ELF-1 (cell line): ENCODE measurements around the gene TRPC3.
A peak's percentile ranks its signal among the peaks of the same experiment; 100 is the strongest.

Source experiments
- DNase-seq: peaks from one replicate; pipeline ENCODE4 v3.0.0-alpha.2; 2016; ENCODE audit warnings: low read depth, low spot score

The TRPC3 gene

GRCh38 chr4:121951521-121952110, at the start of gene TRPC3:
Gene TRPC3 (minus strand): TSS chr4:121952060. CDS start chr4:121951680, 380 bp downstream.
- DNase-seq = peak; percentile 42

- DNase-seq = no peak
Observed at GRCh38 chr4:122000849-122001248, 49.0 kb upstream of the TRPC3 start.

- peak; percentile 16 for DNase-seq
Observed at GRCh38 chr4:121998024-121998423, 46.2 kb upstream of the TRPC3 start.

- DNase-seq = no peak
Observed at GRCh38 chr4:121995790-121996537, 44.1 kb upstream of the TRPC3 start.

- DNase-seq = no peak
Observed at GRCh38 chr4:121991968-121992367, 40.1 kb upstream of the TRPC3 start.

- DNase-seq = no peak
Observed at GRCh38 chr4:121990489-121990888, 38.6 kb upstream of the TRPC3 start.

GRCh38 chr4:121989715-121990114, 37.9 kb upstream of the TRPC3 start:
- DNase-seq = peak; percentile 6

- DNase-seq = no peak
Observed at GRCh38 chr4:121988950-121989349, 37.1 kb upstream of the TRPC3 start.

- DNase-seq = no peak
Observed at GRCh38 chr4:121980643-121981042, 28.8 kb upstream of the TRPC3 start.

GRCh38 chr4:121978172-121978516, 26.3 kb upstream of the TRPC3 start:
- no peak for DNase-seq

- DNase-seq = peak; percentile 4
Observed at GRCh38 chr4:121977251-121978171, 25.7 kb upstream of the TRPC3 start.

- no peak for DNase-seq
Observed at GRCh38 chr4:121975784-121976183, 23.9 kb upstream of the TRPC3 start.

- no peak for DNase-seq
Observed at GRCh38 chr4:121973816-121974215, 22.0 kb upstream of the TRPC3 start.

GRCh38 chr4:121968859-121969258, 17.0 kb upstream of the TRPC3 start:
- DNase-seq = no peak

- no peak for DNase-seq
Observed at GRCh38 chr4:121964958-121965357, 13.1 kb upstream of the TRPC3 start.

- DNase-seq = no peak
Observed at GRCh38 chr4:121960818-121961217, 9.0 kb upstream of the TRPC3 start.

- DNase-seq = no peak
Observed at GRCh38 chr4:121958777-121959176, 6.9 kb upstream of the TRPC3 start.

GRCh38 chr4:121957266-121957665, 5.4 kb upstream of the TRPC3 start:
- no peak for DNase-seq

GRCh38 chr4:121953860-121954259, 2.0 kb upstream of the TRPC3 start:
- no peak for DNase-seq

- DNase-seq = no peak
Observed at GRCh38 chr4:121952290-121952689, 430 bp upstream of the TRPC3 start.

- DNase-seq = peak; percentile 39
Observed at GRCh38 chr4:121950680-121951520, 960 bp downstream of the TRPC3 start.
